Smooth muscle cell of bladder (primary cell): Measurements from ENCODE around the gene LRRC61. TPM values are rescaled to one million over a fixed set of nuclear protein-coding genes. Genes with fewer than 3 reads are reported as not detected.

Experiments
- total RNA-seq: library from RNA; depleted of rRNA; stranded (reverse); fragments of >200 nt; gene quantifications from 2 replicates; pipeline ENCODE4 v1.2.3, GENCODE V29; 2014

The LRRC61 gene, protein sequence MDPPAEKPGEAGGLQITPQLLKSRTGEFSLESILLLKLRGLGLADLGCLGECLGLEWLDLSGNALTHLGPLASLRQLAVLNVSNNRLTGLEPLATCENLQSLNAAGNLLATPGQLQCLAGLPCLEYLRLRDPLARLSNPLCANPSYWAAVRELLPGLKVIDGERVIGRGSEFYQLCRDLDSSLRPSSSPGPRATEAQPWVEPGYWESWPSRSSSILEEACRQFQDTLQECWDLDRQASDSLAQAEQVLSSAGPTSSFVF
- 0.85 and 1.6 TPM in 2 replicates for total RNA-seq

DNA sequence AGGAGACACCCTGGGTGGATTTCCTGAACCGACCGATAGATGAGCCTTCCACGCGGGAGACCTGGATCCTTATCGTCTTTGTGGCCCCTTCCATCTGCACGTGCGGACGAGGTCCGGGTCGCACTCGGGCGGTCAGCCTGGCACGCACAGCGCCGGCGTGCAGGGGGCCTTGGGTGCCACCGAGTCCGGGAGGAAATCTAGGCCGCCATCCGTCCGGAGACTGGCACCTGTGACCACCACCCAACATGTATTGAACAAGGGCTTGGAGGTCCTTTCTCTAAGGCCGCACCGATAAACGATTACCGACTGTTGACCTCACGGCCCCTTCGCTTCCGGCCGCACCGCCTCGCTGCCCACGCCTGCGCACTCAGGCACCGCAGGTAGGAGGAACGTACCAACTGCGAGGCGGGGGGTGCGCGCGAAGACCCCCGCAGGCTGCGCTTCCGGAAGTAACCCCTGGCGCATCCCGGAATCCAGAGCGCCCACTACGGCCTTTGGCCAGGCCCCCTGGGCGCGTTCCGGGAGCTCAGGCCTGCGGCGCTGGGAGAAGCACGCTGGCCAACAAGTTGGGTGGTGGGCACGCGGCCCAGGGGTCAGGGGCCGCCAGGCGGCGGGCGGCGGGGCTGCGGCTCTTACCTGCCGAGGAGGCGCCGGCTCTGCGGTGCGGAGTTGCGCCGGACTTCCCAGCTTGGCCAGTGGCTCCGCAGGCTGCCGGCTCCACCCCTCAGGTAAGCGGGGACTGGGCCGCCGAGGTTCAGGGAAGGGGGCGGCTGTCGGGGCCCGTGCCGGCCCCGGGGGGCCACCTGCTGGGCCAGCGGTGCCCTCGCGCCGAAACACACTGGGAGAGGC is at the start of gene LRRC61, which contains the start of gene ACTR3C:
LRRC61 (plus strand) TSS at position 523 of the 849 bp plus-strand sequence. CDS start 13,507 bp downstream, outside the sequence.
ACTR3C (minus strand) TSS at position 713 of the 849 bp plus-strand sequence. CDS start 28,249 bp downstream, outside the sequence.

DNA sequence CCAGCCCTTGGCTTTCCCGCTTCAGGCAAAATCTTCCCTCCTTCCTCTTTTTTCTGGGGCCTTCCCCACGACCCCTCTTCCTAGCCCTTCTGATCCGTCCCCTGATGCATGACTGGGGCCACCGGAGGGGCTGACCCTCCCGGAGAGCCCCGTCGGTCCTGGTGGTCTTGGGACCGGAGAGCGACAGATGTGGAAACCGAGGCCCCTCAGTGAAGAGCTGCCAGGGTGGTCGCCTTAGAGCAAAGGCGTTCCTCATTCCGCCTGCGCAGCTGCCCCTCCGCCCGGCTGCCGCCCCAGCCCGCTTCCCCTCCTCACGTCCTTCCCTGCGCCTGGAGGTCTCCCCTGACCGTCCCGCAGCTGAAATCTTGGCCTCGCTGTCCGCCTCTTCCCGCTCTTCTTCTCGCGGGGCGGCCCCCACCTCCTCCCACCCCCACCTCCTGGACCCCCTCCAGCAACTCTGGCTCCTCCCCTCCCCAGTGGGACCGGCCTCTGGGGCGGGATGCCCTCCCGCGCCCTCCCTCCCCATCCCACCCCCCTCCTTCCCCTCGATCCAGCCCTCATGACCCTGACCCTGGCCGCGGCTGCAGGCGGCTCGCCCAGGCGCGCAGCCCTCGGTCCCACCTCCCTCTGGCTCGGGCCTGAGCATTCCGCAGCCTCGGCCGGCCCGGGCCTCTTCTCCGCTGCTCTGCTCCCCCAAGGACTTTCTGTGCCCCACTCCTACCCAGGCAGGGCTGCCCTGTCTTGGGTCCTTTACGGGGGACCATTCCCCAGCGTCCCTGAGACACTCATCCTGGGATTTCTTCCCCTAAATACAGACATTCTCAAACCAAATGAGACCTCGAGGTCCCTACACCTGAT is 18.3 kb downstream of the LRRC61 start, which contains the start of gene RARRES2:
RARRES2 (minus strand) TSS at position 367 of the 858 bp plus-strand sequence. CDS start 1,020 bp downstream, outside the sequence.

DNA sequence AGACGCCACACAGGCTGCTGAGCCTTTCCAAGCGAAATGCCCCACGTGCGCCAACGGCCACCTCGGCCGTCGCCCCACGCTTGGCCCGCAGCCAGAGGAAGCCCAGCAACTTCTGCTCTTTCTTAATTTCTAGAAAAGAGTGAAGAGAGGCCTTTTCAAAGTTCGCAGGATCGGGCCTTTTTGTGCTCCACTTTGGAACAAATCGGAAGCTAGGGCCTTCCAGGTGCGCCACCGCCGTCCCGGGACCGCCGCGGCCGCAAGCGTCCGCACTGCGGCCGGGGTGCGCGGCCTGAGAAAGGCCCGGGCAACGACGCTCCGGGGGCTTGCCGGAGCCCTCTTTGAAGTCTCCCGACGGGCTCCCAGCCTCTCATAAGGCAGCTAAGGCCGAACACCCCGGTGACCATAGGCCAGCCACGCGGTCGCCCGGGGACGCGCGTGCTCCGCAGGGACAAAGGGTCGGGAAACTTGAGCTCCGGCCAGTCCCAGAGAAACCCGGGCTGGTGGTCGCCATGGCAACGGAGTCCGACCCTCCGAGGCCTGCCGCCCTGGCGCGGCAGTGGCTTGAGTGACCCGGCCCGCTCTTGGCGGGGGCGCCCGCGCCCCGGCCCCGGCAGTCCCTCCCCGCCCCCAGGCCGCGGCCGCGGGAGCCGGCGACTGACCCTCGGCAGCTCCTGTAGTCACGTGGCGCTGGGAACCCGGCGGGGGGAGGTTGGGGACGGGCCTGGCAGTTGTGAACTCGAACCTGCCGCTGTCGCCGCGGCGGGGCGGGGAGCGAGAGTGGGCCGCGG is 45.1 kb downstream of the LRRC61 start, which contains the start of gene REPIN1:
REPIN1 (plus strand) TSS at position 727 of the 788 bp plus-strand sequence. CDS start 890 bp downstream, outside the sequence.

DNA sequence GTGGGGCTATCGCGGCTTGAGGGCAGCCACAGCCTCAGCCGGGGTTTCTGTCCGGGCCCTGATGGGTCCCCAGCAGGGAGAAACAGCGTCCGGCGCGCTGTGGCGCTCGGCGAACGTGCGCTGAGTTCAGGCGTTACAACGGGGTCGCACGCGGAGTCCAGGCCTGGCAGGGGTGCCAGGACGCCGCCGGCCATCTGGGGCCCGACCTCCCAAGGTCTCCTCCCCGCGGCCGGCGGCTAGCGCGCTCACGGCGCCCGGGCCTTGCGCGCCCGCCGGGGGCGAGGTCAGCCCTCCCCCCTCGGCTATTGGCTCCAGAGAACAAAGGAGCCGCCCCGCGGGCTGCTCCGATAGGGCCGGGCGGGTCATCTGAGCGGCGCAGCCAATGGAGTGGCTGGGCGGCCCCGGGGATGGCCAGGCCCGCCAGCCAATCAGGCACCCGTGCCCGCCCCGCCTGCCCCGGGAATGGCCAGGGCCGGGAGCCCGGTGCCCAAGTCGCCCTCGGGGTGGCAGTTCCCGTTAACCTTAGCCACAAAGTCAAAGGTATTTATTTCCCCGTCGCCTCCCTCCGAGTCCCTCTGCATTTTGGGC is 55.8 kb downstream of the LRRC61 start, which contains the start of gene ZNF775:
ZNF775 (plus strand) TSS at position 478 of the 588 bp plus-strand sequence. CDS start 9,141 bp downstream, outside the sequence.

Other genes with a start within 250 kb of the LRRC61 start
- 1.6 and 3.2 TPM in 2 replicates for gene ACTR3C, start 190 bp downstream of the LRRC61 start, total RNA-seq
- gene RARRES2, start 18.3 kb downstream of the LRRC61 start, total RNA-seq = 46.9 and 66.8 TPM in 2 replicates
- gene REPIN1, start 45.5 kb downstream of the LRRC61 start, total RNA-seq = 34.6 and 38.4 TPM in 2 replicates
- 4.8 and 6.7 TPM in 2 replicates for gene ZNF775, start 56.0 kb downstream of the LRRC61 start, total RNA-seq
- gene GIMAP8, start 127.3 kb downstream of the LRRC61 start, total RNA-seq = 0.09 TPM in 1 of 2 replicates, not detected in the other
- gene GIMAP7, start 191.5 kb downstream of the LRRC61 start, total RNA-seq = 0.09 TPM in 1 of 2 replicates, not detected in the other
- 0.28 TPM in 1 of 2 replicates, not detected in the other for gene GIMAP4, start 244.0 kb downstream of the LRRC61 start, total RNA-seq